Activated CD8-positive, alpha-beta memory T cell treated with anti-CD3 and anti-CD28 coated beads, Interleukin-2, amount 50 U/mL, for 24 hours (primary cell): Measurements from ENCODE around the gene SUSD4.

Experiments used
- DNase-seq: peaks from one replicate; pipeline ENCODE4 v3.0.0-alpha.2; 2020; ENCODE audit errors: extremely low read depth

Gene SUSD4

DNA sequence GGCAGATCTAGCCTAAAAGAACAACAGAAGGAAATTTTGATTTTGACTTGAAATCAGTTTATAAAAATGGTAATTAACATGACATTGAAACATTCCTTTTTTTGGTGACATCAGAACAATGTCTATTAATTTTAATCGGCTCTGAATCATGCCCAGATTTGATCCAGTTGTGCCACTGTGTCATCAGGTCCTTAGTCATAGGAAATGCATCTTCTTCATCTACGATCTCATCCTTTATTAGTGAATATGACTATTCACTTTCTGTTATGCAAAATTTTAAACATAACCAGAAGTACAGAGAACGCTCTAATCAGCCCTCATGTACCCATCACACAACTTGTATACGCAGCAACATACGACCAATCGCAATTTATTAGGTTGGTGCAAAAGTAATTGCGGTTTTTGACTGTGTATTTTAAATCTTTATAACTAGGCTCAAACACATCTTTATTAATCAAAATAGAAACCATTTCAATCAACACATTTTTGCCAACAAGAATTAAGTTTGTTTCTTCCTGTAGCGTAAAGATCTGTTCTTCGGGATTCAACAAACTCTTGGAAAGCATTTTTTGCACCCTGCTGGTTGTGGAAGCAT, 180.6 kb downstream of the SUSD4 start:
- DNase-seq: no peak

DNA sequence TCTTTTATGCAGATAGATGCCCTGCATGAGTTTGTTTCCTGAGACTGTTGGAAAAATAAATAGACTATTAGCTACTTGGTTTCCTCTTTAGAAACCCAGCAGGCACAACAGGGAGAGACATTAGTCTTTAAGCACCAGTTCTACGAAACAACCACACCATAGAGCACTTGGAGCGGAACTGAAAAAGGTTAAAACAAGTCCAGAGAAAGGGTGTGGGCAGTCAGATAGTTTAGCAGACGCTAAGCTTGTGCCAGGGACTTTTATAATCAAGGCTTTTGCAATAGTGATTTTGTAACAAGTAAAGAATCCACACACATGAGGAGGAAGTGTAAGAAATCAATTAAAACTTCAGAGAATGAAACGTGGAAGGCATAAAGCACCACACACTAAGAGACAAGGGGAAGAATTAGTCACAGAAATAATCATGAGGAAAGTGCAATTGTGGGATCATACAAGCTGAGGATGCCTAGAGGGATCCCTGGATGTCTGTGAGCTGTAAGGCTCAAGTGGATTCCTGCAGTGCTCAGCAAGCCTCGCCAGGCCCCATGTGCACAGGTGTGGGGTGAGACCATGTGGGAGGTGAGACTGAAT, 183.2 kb downstream of the SUSD4 start:
- no peak for DNase-seq

DNA sequence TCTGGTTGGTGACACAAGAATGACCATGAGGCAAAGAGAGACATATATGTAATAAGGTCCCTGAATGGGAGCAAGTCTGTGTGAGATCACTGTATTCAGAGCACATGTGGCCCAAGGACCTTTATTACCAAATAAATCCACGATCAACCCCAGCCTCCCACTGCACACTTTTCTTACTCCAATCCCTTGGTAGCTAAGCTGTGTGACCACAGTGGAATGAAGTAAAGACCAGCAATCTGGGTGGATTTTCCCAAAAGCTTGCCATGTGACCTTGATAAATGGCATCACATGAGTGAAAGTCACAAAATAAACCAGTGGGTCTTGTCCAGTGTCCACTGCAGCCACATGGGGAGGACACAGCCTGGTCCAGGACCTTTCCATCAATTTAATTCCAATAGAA, 184.2 kb downstream of the SUSD4 start:
- DNase-seq: no peak

DNA sequence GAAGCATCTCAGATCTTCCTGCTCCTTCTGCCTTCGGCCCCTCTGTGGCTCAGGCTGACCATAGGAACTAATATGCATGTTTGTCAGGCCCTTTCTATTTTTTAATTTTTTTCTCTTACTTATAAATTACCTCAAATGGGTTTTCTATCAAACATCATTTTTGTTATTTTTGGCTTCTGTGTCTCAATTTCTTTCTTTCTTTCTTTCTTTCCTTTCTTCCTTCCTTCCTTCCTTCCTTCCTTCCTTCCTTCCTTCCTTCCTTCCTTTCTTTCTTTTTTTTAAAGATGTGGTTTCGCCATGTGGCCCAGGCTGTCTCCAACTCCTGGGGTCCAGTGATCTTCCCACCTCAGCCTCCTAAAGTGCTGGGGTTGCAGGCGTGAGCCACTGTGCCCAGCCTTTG, 184.7 kb downstream of the SUSD4 start:
- no peak for DNase-seq

DNA sequence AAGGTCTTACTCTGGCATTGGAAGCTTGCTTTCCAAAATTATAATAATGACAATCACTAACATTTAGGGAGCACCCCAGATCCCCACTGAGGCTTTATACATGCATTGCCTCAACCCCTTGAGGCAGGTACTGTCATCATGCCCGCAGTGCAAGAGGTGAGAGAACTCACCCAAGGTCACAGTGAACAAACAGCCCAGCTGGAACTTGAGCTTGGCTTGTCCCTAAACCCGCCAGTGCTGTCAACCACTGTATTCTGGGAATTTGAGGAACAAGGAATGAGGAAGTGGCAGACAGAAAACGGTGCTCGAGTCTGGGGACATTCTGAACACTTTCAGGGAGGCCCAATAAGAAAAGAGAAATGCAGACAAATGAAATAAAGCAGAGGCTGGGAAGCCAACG, 186.3 kb downstream of the SUSD4 start:
- no peak for DNase-seq

DNA sequence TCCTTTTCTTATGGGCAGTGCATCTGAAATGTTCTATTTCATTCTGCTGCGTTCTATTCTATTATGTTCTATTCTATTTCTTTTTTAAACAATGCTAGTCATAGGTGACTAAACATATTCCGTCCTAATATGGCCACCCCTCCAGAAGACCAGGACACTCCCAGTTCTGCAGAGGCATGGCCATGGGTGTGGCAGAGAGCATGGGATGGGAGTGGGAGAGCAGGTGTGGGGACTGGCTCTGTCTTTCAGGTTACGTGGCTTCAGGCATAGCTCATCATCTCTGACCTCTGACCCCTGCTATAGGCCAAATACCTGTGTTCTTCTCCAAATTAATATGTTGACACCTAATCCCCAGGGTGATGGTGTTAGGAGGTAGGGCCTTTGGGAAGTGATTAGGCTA, 187.5 kb downstream of the SUSD4 start:
- DNase-seq: no peak

DNA sequence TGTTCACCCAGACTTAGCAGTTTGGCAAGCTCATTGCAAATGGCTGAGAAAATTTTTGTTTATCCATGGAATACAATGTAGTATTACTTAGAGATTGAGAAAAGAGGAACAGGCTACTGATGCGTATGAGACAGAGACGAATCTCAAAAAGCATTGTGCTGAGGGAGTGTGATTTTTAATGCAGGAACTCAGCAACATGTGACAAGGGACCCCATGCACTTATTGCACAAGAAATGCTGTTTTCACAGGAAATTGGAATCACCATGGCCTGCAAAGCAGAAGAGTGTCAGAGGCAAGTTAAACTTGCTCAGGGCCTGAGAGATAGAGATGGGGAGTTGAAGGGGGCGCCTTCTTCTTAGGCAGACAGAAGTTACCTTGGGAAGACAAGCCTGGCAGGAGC, 188.3 kb downstream of the SUSD4 start:
- DNase-seq: no peak

DNA sequence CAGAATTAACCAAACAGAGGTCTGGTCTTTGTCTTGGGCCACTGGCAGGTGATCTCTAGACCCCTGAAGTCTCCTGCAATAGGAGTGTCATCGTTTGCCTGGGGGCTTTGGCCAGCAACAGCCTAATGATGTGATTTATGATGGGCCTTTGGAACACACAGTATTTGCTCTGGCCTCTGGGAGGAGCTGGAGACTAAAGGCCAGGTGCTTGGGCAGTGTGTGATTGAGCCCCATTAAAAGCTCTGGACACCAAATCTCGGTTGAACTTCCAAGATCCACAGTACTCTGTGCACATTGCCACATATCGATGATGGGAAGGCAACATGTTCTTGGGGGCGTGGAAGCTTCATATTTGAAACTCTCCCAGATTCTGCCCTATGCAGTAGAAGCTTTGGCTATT, 188.9 kb downstream of the SUSD4 start:
- DNase-seq: no peak
